GM12864 (cell line): ENCODE data around the gene CDK19.

Source experiments
- DNase-seq: peaks from one replicate; pipeline ENCODE4 v3.0.0-alpha.2; 2011; ENCODE audit warnings: low read depth
- H3K4me3 ChIP-seq: 2 replicates; pipeline ENCODE4 v1.5.1; 2011; ENCODE audit warnings: mild to moderate bottlenecking, low read depth, low read length, control low read depth
- TF ChIP-seq, protein P1 (sequence below): IDR thresholded peaks from 2 replicates; pipeline ENCODE4 v1.5.1; 2011; ENCODE audit warnings: low read depth, mild to moderate bottlenecking, moderate library complexity, low read length, control low read depth, inconsistent platforms; ENCODE audit errors: missing control alignments

Gene CDK19

GRCh38 chr6:110620065-110620464 lies 195.2 kb downstream of the CDK19 start:
- DNase-seq = no peak
- TF ChIP-seq, protein P1, sequence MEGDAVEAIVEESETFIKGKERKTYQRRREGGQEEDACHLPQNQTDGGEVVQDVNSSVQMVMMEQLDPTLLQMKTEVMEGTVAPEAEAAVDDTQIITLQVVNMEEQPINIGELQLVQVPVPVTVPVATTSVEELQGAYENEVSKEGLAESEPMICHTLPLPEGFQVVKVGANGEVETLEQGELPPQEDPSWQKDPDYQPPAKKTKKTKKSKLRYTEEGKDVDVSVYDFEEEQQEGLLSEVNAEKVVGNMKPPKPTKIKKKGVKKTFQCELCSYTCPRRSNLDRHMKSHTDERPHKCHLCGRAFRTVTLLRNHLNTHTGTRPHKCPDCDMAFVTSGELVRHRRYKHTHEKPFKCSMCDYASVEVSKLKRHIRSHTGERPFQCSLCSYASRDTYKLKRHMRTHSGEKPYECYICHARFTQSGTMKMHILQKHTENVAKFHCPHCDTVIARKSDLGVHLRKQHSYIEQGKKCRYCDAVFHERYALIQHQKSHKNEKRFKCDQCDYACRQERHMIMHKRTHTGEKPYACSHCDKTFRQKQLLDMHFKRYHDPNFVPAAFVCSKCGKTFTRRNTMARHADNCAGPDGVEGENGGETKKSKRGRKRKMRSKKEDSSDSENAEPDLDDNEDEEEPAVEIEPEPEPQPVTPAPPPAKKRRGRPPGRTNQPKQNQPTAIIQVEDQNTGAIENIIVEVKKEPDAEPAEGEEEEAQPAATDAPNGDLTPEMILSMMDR = no peak
- no peak overlapping the region for H3K4me3 ChIP-seq

DNA sequence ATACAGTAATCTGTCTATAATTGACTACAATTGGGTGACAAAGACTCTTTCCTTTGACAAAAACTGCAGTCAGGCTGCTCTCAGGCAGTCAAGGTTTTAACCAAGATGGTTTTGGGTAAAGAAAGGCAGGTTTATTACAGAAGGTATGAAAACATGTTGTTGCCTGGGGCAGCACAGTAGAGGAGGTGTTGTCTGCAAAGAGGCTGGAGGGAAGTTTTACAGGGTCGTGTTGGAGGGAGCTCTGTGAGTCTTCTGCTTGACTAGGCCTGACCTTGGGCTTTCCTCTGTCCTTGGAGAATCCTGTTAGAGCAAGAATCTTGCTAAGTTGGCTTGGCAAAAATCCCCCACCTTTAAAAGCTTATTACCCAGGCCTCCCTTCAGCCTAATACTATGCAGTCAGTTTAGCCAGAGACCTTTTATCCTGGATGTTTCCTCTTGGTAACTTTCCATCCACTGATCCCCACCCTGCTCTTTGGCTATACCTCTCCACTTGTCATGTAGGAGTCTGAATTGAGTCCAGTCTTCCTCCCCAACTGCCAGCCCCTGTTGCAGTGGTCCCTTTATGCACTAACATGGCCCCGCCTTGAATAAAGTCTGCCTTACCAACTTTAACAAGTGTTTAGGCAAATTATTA lies 195.9 kb downstream of the CDK19 start:
- TF ChIP-seq, protein P1 = no peak

DNA sequence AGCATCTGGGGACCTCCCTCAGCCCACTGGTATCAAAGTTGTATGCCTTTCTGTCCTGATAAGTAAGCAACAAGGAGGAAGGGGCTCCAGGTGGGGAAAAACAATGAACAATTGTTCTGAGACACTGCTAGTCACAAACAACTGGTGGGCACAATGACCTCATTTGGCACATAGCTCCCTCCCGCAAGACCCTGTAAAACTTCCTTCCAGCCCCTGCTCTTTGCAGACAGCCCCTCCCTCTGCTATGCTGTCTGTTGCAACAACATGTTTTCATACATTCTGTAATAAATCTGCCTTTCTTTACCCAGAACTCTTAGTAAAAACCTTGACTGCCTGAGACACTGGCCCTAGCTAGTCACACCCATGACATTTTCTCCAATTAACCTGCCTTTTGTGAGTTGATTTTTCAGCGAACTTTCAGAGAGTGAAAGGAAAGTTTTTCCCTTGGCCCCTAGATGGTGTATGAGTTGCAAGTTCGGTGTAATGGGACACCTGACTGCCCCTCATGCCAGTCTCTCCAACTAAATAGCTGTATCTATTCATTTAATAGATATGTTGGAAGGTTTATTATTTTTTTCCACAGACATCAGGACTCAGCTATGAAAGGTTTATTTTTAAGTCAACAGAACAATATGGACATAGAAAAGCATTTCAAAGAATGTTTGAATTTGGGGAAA lies 196.5 kb downstream of the CDK19 start:
- TF ChIP-seq, protein P1 = peak; percentile 27

More for the DNA sequence above, 195.9 kb downstream of the CDK19 start:
- H3K4me3 ChIP-seq = no peak overlapping the region
- no peak for DNase-seq

GRCh38 chr6:110617057-110617456 lies 198.2 kb downstream of the CDK19 start:
- DNase-seq = peak; percentile 34
- TF ChIP-seq, protein P1 = no peak
- H3K4me3 ChIP-seq = no peak overlapping the region

More for the DNA sequence above, 196.5 kb downstream of the CDK19 start:
- no peak for DNase-seq
- no peak overlapping the region for H3K4me3 ChIP-seq

DNA sequence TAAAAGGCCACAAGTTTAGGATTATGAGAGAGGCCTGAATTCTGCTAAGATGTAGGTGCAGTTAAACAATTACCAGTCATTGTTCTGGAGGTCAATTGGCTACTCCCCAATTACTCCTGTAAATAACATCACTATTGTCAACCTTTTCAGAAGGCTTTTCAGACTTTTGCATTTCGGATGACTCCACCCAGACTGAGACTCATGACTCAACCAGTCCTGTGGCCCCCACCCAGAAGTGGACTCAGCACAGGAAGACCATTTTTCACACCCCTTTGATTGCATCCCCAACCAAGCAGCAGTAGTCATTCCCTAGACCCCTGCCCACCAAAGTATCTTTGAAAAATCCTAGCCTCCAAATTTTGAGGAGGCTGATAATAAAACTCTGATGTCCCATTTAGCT lies 199.5 kb downstream of the CDK19 start:
- H3K4me3 ChIP-seq = no peak overlapping the region
- no peak for DNase-seq
- TF ChIP-seq, protein P1 = no peak

GRCh38 chr6:110614586-110614985 lies 200.7 kb downstream of the CDK19 start:
- H3K4me3 ChIP-seq = no peak overlapping the region
- DNase-seq = no peak
- TF ChIP-seq, protein P1 = no peak

DNA sequence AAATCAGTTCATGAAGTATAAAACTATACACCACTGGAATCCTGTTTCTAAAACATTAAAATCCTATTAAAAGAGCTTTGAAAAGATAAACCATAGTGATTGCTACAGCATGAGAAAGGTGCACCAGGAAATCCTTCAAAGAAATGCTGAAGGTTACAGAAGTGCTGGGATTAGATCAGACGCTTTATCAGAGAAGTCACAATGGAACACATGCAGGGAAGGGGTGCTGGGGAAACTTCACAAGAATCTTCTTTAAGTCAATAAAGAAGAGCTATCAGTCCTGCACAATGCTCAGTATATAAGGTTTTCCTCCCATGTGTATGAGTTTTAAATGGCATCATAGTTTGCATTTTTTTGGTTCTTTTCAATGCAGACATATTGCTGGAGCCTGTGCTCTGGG lies 201.2 kb downstream of the CDK19 start:
- H3K4me3 ChIP-seq = no peak overlapping the region
- DNase-seq = no peak
- TF ChIP-seq, protein P1 = no peak
